ENCODE data around the gene OVCA2. TPM values are rescaled to one million over a fixed set of nuclear protein-coding genes. Genes with fewer than 3 reads are reported as not detected.

The OVCA2 gene
- total RNA-seq, 1 donor from 2014 or later: 27.8 TPM

DNA sequence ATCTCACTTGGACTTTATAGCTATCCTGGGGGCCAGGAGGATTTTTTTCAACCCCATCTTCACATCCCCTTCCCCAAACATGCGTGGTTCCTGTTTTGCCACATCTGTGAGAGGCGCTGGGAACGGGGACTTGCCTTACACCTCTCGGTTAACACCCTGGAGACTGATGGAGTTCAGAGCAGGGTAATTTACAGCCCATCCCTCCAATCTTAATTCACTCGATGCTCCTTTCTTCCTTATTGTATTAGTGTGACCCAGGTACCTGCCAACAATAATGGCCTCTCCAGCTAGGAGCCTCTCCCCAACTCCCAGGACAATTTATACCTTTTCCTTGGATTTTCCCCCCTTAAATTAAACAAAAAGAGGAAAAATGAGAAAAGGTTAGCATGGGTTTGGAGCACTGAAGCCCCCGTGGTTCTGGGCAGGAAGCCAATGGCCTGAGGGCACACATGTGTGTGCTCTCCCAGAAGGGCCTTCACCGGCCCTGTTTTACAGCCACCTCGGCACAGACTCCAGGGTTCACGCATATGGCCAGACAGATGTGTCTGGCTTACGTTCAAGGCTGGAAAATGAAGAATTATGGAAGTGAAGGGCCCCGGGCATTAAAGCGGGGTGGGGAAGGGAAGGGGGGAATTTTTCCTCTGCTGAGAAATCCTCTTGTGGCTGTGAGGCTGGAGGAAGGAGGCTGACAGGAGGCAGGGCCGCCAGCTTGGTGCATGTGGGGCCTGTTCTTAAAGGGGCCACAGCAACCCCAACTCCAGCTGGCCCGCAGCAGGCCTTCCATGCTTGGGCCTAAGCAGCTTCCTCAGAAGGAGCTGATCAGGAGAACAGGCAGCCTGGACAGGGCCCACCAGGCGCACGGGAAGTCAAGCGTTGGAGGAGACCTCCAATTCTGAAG is 34.5 kb downstream of the OVCA2 start:
- Mint-ChIP-seq H3K4me1 (ENCODE audit: unreplicated experiment) (peaks cover 46% of the 10 kb centered on the region), H3K9me3 (no peaks in the 10 kb centered on the region), H3K27ac (peak overlapping the region; percentile 86), H3K4me3 (peak overlapping the region; percentile 75), H3K36me3 (peaks cover 27% of the 10 kb centered on the region), H3K27me3 (no peaks in the 10 kb centered on the region)
- TF ChIP-seq CTCF (conservative IDR thresholded peaks at IDR 0.05): no peak
- DNase-seq (ENCODE audit: extremely low spot score, unreplicated experiment): no peak

- Mint-ChIP-seq H3K27ac (peak overlapping the region; percentile 6), H3K36me3 (peaks cover 31% of the 10 kb centered on the region), H3K4me1 (ENCODE audit: unreplicated experiment) (peaks cover 46% of the 10 kb centered on the region), H3K9me3 (no peaks in the 10 kb centered on the region), H3K27me3 (no peaks in the 10 kb centered on the region), H3K4me3 (no peak overlapping the region)
- no peak for DNase-seq (ENCODE audit: extremely low spot score, unreplicated experiment)
- no peak for TF ChIP-seq CTCF (conservative IDR thresholded peaks at IDR 0.05)
These were observed 35.2 kb downstream of the OVCA2 start for GRCh38 chr17:2077040-2077439.

GRCh38 chr17:2081564-2081963 is 39.7 kb downstream of the OVCA2 start:
- Mint-ChIP-seq H3K9me3 (no peaks in the 10 kb centered on the region), H3K27ac (no peak overlapping the region), H3K4me1 (ENCODE audit: unreplicated experiment) (peaks cover 51% of the 10 kb centered on the region), H3K4me3 (no peak overlapping the region), H3K27me3 (no peaks in the 10 kb centered on the region), H3K36me3 (peaks cover 32% of the 10 kb centered on the region)
- no peak for TF ChIP-seq CTCF (conservative IDR thresholded peaks at IDR 0.05)
- no peak for DNase-seq (ENCODE audit: extremely low spot score, unreplicated experiment)

DNA sequence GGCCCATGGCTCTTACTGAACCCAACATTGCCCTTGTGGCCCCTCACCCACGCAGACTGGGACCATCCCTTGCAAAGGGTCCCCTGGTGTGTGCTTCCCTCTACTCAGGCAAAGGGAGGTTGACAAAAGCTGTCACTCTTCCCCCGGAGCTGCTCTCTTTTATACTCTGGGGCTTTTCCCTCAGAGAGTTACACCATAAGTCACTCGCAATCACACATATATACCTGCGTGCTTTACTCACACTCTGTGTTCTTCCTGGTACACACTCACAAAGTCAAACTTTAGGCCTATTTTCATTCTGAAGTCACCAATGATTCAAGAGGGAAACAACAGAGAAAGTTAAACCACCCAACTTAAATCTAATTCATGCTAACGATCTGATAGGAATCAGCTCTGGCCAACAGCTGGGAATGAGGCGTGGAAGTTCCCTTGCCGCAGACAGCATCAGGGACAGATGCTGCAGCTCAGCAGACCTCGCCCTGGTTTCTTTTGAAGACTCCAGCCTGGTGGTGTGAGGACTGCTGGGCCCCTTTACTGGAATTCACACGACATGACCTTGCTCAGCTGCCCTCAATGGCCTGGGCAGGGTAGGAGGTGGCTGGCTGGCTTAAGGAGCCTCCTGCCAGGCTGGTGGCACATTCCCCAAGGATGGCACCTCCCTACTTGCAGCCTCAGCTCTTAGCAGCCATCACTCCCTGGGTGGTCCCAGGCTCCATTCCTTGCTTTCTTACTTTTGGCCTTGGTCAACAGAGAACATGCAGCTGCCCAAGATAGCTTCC is 40.4 kb downstream of the OVCA2 start:
- Mint-ChIP-seq H3K4me3 (no peak overlapping the region), H3K4me1 (ENCODE audit: unreplicated experiment) (peaks cover 52% of the 10 kb centered on the region), H3K9me3 (no peaks in the 10 kb centered on the region), H3K27me3 (no peaks in the 10 kb centered on the region), H3K36me3 (peaks cover 28% of the 10 kb centered on the region), H3K27ac (no peak overlapping the region)
- no peak for TF ChIP-seq CTCF (conservative IDR thresholded peaks at IDR 0.05)
- DNase-seq (ENCODE audit: extremely low spot score, unreplicated experiment): no peak

GRCh38 chr17:2083613-2084035 is 41.8 kb downstream of the OVCA2 start:
- Mint-ChIP-seq H3K9me3 (no peaks in the 10 kb centered on the region), H3K4me3 (peak overlapping the region; percentile 46), H3K4me1 (ENCODE audit: unreplicated experiment) (peaks cover 50% of the 10 kb centered on the region), H3K36me3 (peaks cover 22% of the 10 kb centered on the region), H3K27me3 (no peaks in the 10 kb centered on the region), H3K27ac (peak overlapping the region; percentile 82)
- DNase-seq (ENCODE audit: extremely low spot score, unreplicated experiment): no peak
- no peak for TF ChIP-seq CTCF (conservative IDR thresholded peaks at IDR 0.05)
